Panc1 (cell line): ENCODE measurements around the gene UST. TPM values are rescaled to one million over a fixed set of nuclear protein-coding genes. Genes with fewer than 3 reads are reported as not detected.
"Not testable (repeated sequence)": the region's sequence is repeated elsewhere in the genome, so short reads cannot be mapped to it uniquely, and the experiment has no call there.

ENCODE experiments used
- ATAC-seq: fragments of 200-7000 bp; cut with Tn5 transposase; 2 replicates; pipeline ENCODE4 v1.9.1; 2020; ENCODE audit warnings: mild to moderate bottlenecking, moderate library complexity
- BruUV-seq: library from RNA; stranded (reverse); fragments of 400-500 nt; replicated peaks from 2 replicates; lab custom pipeline; 2021; lab: Mats Ljungman, UMichigan
- CTCF ChIA-PET: fragments of 300-600 bp; sonication (Branson Sonifier 250); formaldehyde crosslinking; loops from one replicate; lab custom pipeline; 2022; ENCODE audit warnings: antibody characterized with exemption; lab: Charles Lee
- POLR2A ChIA-PET: fragments of 300-600 bp; sonication (Branson Sonifier 250); formaldehyde crosslinking; loops from one replicate; lab custom pipeline; 2022; ENCODE audit warnings: antibody characterized with exemption; lab: Charles Lee
- DNase-seq: peaks from one replicate; pipeline ENCODE4 v3.0.0-alpha.2; 2010; ENCODE audit warnings: low read depth, low spot score
- H3K27ac ChIP-seq: 2 replicates; pipeline ENCODE4 v1.5.1; 2011; ENCODE audit warnings: mild to moderate bottlenecking, low read length, inconsistent platforms
- H3K27me3 ChIP-seq: fragments of 200-500 bp; sonication (Bioruptor generic); 2 replicates; pipeline ENCODE4 v1.6.0; 2014; ENCODE audit warnings: low read length, inconsistent platforms; ENCODE audit not compliant: control insufficient read depth, insufficient read depth
- H3K36me3 ChIP-seq: fragments of 200-500 bp; sonication (Bioruptor generic); 2 replicates; pipeline ENCODE4 v1.5.1; 2014; ENCODE audit warnings: inconsistent platforms, mild to moderate bottlenecking, low read length, moderate library complexity; ENCODE audit not compliant: control insufficient read depth, insufficient read depth
- H3K4me1 ChIP-seq: 2 replicates; pipeline ENCODE4 v1.5.1; 2011; ENCODE audit warnings: inconsistent platforms, mild to moderate bottlenecking, low read length, moderate library complexity; ENCODE audit not compliant: control insufficient read depth, insufficient read depth
- H3K4me3 ChIP-seq, 2 experiments: 2 replicates each; pipeline ENCODE4 v1.5.1; 2011 to 2012; ENCODE audit warnings: low read depth in 2 of 2, low read length in 2 of 2, mild to moderate bottlenecking in 2 of 2, inconsistent platforms in 1 of 2, moderate library complexity in 1 of 2
- H3K9me3 ChIP-seq: fragments of 200-500 bp; sonication (Bioruptor generic); 2 replicates; pipeline ENCODE4 v1.5.1; 2014; ENCODE audit warnings: low read depth, mild to moderate bottlenecking, inconsistent platforms, low read length, moderate library complexity; ENCODE audit not compliant: control insufficient read depth, insufficient read depth
- CTCF ChIP-seq: fragments of 450-650 bp; IDR thresholded peaks from 2 replicates; pipeline ENCODE4 v1.5.1; 2017; ENCODE audit warnings: mild to moderate bottlenecking
- POLR2AphosphoS5 ChIP-seq: IDR thresholded peaks from 2 replicates; pipeline ENCODE4 v1.6.1; 2012; ENCODE audit warnings: mild to moderate bottlenecking, low read depth, low read length, moderate library complexity
- REST ChIP-seq, 2 experiments: IDR thresholded peaks; 2 replicates each; pipeline ENCODE4 v1.6.1; 2011 to 2012; ENCODE audit warnings: low read depth in 2 of 2, control low read depth in 1 of 2, low read length in 1 of 2, mild to moderate bottlenecking in 1 of 2, moderate library complexity in 1 of 2; ENCODE audit not compliant: insufficient read depth in 1 of 2
- SIN3A ChIP-seq: IDR thresholded peaks from 2 replicates; pipeline ENCODE4 v1.6.1; 2012; ENCODE audit warnings: low read depth, mild to moderate bottlenecking, low read length, moderate library complexity, borderline replicate concordance; ENCODE audit not compliant: insufficient read depth
- TCF7L2 ChIP-seq: IDR thresholded peaks from 2 replicates; pipeline ENCODE4 v1.6.1; 2011; ENCODE audit warnings: mild to moderate bottlenecking, low read depth, low read length, inconsistent platforms
- in situ Hi-C: cut with HindIII; loops from 2 replicates; pipeline ENCODE4 v1.10.0; 2016; ENCODE audit warnings: low sequenced_read_pairs, low pct_unique_long_range_greater_than_20kb
- intact Hi-C: fragments of 100-400 bp; cut with micrococcal nuclease; formaldehyde crosslinking; loops from one replicate; pipeline ENCODE4 v1.10.0; 2022; ENCODE audit not compliant: unreplicated experiment
- total RNA-seq: library from RNA; stranded (reverse); gene quantifications from one replicate; pipeline ENCODE4 v1.2.1, GENCODE V29; 2021; ENCODE audit not compliant: unreplicated experiment

Gene UST
- total RNA-seq, 1 experiment from 2014 or later = 0.15 TPM

- CTCF ChIA-PET = interaction anchor here (0.6 to 1.7 kb wide), 2 partner anchors 24 to 427 kb away, joined by 3 to 4 read pairs; no protein-coding TSS in a partner anchor
- H3K4me1 ChIP-seq = peaks cover 3% of the 10 kb centered on the region; the same call in 1 of the 2 replicates
- intact Hi-C loops = no loop called here
- POLR2A ChIA-PET = no interaction called here
- in situ Hi-C loops = no loop called here
- H3K27me3 ChIP-seq = no peaks in the 10 kb centered on the region
- DNase-seq = no peak
- no peak for ATAC-seq
- H3K27ac ChIP-seq = no peak overlapping the region
- BruUV-seq = no TSS peak
- H3K36me3 ChIP-seq = no peaks in the 10 kb centered on the region
- TF ChIP-seq POLR2AphosphoS5 (no peak), SIN3A (no peak), CTCF (no peak), REST (IDR thresholded peaks at IDR 0.05; ENCODE audit: insufficient read depth in 1 of 2, low read depth in 2 of 2, low read length in 1 of 2) (no peak), TCF7L2 (no peak)
- H3K9me3 ChIP-seq = no peaks in the 10 kb centered on the region; the same call in 1 of the 2 replicates
- no peak overlapping the region for H3K4me3 ChIP-seq
Observed at GRCh38 chr6:149004664-149005063, 257.8 kb downstream of the UST start.

- DNase-seq, H3K9me3 ChIP-seq, in situ Hi-C loops, intact Hi-C loops, H3K27me3 ChIP-seq, ATAC-seq, H3K36me3 ChIP-seq, H3K27ac ChIP-seq, H3K4me3 ChIP-seq, CTCF ChIA-PET, POLR2A ChIA-PET, H3K4me1 ChIP-seq, BruUV-seq: not testable (repeated sequence)
Observed at GRCh38 chr6:149006236-149006635, 259.4 kb downstream of the UST start.

- CTCF ChIA-PET = no interaction called here
- TF ChIP-seq TCF7L2 (no peak), CTCF (no peak), POLR2AphosphoS5 (no peak), SIN3A (no peak), REST (IDR thresholded peaks at IDR 0.05; ENCODE audit: insufficient read depth in 1 of 2, low read depth in 2 of 2, low read length in 1 of 2) (no peak)
- in situ Hi-C loops (no loop called here), intact Hi-C loops (no loop called here)
- Histone ChIP-seq H3K27me3 (no peaks in the 10 kb centered on the region), H3K36me3 (no peaks in the 10 kb centered on the region), H3K27ac (no peak overlapping the region), H3K4me1 (peaks cover 3% of the 10 kb centered on the region; the same call in 1 of the 2 replicates), H3K9me3 (no peaks in the 10 kb centered on the region), H3K4me3 (no peak overlapping the region)
- no peak for ATAC-seq
- DNase-seq = no peak
- POLR2A ChIA-PET = no interaction called here
- no TSS peak for BruUV-seq
Observed at GRCh38 chr6:149006671-149007070, 259.8 kb downstream of the UST start.
